Measurements from ENCODE around the gene BPIFB4. TPM values are rescaled to one million over a fixed set of nuclear protein-coding genes. Genes with fewer than 3 reads are reported as not detected.

BPIFB4 gene
- polyA plus RNA-seq, 1 of the 3 experiments (the other 2 are of a cell fraction): not detected

DNA sequence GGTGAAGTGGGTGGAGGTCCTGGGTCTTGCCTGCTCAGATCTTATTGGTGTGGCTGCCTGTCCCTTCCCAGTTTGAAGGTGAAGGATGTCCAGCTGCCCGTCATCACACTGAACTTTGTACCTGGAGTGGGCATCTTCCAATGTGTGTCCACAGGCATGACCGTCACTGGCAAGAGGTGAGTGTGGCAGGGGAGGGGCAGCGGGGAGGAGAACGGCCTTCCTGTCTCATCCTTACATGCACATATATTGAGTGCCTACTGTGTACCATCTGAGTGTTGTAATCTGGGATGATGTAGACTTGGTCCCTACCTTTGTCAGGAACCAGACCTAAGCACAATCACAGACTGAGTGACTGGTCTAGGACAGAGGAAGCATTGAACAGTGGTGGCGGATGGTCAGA is 45.3 kb upstream of the BPIFB4 start:
- ChIA-PET CTCF (no interaction called here), POLR2A (no interaction called here)
- 17% methylated on average over 5 of the region's 5 CpGs for WGBS (ENCODE audit: low lambda C conversion rate)
- Histone ChIP-seq H3K4me1 (ENCODE audit: control insufficient read depth in 1 of 2, insufficient read depth in 2 of 2, low read depth in 1 of 2, low read length in 1 of 2) (no peaks in the 10 kb centered on the region), H3K4me3 (ENCODE audit: low read depth in 2 of 2, low read length in 1 of 2) (no peak overlapping the region), H3K9me2 (no peaks in the 10 kb centered on the region), H3K9ac (no peak overlapping the region), H2AFZ (ENCODE audit: low read depth) (no peak overlapping the region), H3K36me3 (replicated peaks in 1 of 2; ENCODE audit: control insufficient read depth in 1 of 2, insufficient read depth in 2 of 2, low read length in 1 of 2) (no peaks in the 10 kb centered on the region), H3K27ac (ENCODE audit: low read depth in 2 of 2, low read length in 1 of 2) (no peak overlapping the region), H4K20me1 (ENCODE audit: insufficient read depth) (no peaks in the 10 kb centered on the region), H3F3A (replicated peaks; ENCODE audit: insufficient read depth) (no peaks in the 10 kb centered on the region), H3K79me2 (ENCODE audit: insufficient read depth) (no peaks in the 10 kb centered on the region), H3K27me3 (ENCODE audit: insufficient read depth) (peaks cover 6% of the 10 kb centered on the region; the same call in 1 of the 2 replicates), H3K4me2 (no peak overlapping the region), H3K9me3 (no peaks in the 10 kb centered on the region)
- no peak for DNase-seq
- TF ChIP-seq, protein P1, sequence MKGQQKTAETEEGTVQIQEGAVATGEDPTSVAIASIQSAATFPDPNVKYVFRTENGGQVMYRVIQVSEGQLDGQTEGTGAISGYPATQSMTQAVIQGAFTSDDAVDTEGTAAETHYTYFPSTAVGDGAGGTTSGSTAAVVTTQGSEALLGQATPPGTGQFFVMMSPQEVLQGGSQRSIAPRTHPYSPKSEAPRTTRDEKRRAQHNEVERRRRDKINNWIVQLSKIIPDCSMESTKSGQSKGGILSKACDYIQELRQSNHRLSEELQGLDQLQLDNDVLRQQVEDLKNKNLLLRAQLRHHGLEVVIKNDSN (IDR thresholded peaks at IDR 0.05; ENCODE audit: borderline replicate concordance, low read depth): no peak
- TF ChIP-seq, protein P2, sequence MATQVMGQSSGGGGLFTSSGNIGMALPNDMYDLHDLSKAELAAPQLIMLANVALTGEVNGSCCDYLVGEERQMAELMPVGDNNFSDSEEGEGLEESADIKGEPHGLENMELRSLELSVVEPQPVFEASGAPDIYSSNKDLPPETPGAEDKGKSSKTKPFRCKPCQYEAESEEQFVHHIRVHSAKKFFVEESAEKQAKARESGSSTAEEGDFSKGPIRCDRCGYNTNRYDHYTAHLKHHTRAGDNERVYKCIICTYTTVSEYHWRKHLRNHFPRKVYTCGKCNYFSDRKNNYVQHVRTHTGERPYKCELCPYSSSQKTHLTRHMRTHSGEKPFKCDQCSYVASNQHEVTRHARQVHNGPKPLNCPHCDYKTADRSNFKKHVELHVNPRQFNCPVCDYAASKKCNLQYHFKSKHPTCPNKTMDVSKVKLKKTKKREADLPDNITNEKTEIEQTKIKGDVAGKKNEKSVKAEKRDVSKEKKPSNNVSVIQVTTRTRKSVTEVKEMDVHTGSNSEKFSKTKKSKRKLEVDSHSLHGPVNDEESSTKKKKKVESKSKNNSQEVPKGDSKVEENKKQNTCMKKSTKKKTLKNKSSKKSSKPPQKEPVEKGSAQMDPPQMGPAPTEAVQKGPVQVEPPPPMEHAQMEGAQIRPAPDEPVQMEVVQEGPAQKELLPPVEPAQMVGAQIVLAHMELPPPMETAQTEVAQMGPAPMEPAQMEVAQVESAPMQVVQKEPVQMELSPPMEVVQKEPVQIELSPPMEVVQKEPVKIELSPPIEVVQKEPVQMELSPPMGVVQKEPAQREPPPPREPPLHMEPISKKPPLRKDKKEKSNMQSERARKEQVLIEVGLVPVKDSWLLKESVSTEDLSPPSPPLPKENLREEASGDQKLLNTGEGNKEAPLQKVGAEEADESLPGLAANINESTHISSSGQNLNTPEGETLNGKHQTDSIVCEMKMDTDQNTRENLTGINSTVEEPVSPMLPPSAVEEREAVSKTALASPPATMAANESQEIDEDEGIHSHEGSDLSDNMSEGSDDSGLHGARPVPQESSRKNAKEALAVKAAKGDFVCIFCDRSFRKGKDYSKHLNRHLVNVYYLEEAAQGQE (IDR thresholded peaks at IDR 0.05; ENCODE audit: low read depth, low read length): no peak
- TF ChIP-seq NRF1 (IDR thresholded peaks at IDR 0.05; ENCODE audit: low read depth, low read length): no peak
- TF ChIP-seq RXRA (IDR thresholded peaks at IDR 0.05; ENCODE audit: borderline replicate concordance, low read depth): no peak
- no peak for TF ChIP-seq RFX5 (IDR thresholded peaks at IDR 0.05; ENCODE audit: low read length)
- no peak for TF ChIP-seq FOXM1 (IDR thresholded peaks at IDR 0.05; ENCODE audit: low read depth)

DNA sequence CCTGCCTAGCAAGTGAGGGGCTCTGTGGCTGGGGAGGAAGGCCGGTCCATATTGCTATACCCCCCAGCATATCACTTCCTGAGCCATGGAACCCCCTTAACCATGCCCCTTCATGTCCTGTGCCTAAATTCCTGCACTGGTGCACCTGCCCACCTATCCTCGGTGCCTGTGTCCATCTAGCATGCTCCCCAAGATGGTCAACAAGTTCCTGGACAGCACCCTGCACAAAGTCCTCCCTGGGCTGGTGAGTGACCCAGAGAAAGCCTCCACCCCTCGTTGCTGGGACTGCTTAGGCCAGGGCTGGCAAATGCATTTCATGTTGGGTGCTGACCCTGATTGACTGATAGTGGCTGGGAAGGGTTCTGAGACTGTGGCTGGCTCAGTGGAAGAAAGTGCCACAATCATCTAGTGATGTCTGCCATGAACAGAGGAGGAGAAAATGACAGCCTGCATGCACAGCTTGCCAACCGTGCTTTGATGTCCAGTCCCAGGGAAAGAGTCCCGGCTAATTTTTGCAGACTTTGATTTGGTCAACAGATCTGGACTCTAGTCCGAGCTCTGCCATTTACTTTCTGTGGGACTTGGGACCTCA is 44.4 kb upstream of the BPIFB4 start:
- Histone ChIP-seq H3K27me3 (ENCODE audit: insufficient read depth) (peaks cover 5% of the 10 kb centered on the region; the same call in 1 of the 2 replicates), H3K36me3 (replicated peaks in 1 of 2; ENCODE audit: control insufficient read depth in 1 of 2, insufficient read depth in 2 of 2, low read length in 1 of 2) (no peaks in the 10 kb centered on the region), H3K4me3 (ENCODE audit: low read depth in 2 of 2, low read length in 1 of 2) (no peak overlapping the region), H4K20me1 (ENCODE audit: insufficient read depth) (no peaks in the 10 kb centered on the region), H3K9me3 (no peaks in the 10 kb centered on the region), H3K79me2 (ENCODE audit: insufficient read depth) (no peaks in the 10 kb centered on the region), H3K4me1 (ENCODE audit: control insufficient read depth in 1 of 2, insufficient read depth in 2 of 2, low read depth in 1 of 2, low read length in 1 of 2) (no peaks in the 10 kb centered on the region), H3K9me2 (no peaks in the 10 kb centered on the region), H3K4me2 (no peak overlapping the region), H2AFZ (ENCODE audit: low read depth) (no peak overlapping the region), H3F3A (replicated peaks; ENCODE audit: insufficient read depth) (no peaks in the 10 kb centered on the region), H3K9ac (no peak overlapping the region), H3K27ac (ENCODE audit: low read depth in 2 of 2, low read length in 1 of 2) (no peak overlapping the region)
- ChIA-PET POLR2A (no interaction called here), CTCF (interaction anchor here (1.2 kb wide), 1 partner anchor 16 kb away, joined by 3 read pairs; no protein-coding TSS in a partner anchor)
- DNase-seq: no peak
- 2% methylated on average over 6 of the region's 6 CpGs for WGBS (ENCODE audit: low lambda C conversion rate)
- TF ChIP-seq TEAD4 (IDR thresholded peaks at IDR 0.05; ENCODE audit: borderline replicate concordance, insufficient read depth): no peak
- TF ChIP-seq MEF2A (IDR thresholded peaks at IDR 0.05; ENCODE audit: borderline replicate concordance, low read depth): no peak
- no peak for TF ChIP-seq RCOR1 (IDR thresholded peaks at IDR 0.05; ENCODE audit: low read length)
- TF ChIP-seq, protein P3, sequence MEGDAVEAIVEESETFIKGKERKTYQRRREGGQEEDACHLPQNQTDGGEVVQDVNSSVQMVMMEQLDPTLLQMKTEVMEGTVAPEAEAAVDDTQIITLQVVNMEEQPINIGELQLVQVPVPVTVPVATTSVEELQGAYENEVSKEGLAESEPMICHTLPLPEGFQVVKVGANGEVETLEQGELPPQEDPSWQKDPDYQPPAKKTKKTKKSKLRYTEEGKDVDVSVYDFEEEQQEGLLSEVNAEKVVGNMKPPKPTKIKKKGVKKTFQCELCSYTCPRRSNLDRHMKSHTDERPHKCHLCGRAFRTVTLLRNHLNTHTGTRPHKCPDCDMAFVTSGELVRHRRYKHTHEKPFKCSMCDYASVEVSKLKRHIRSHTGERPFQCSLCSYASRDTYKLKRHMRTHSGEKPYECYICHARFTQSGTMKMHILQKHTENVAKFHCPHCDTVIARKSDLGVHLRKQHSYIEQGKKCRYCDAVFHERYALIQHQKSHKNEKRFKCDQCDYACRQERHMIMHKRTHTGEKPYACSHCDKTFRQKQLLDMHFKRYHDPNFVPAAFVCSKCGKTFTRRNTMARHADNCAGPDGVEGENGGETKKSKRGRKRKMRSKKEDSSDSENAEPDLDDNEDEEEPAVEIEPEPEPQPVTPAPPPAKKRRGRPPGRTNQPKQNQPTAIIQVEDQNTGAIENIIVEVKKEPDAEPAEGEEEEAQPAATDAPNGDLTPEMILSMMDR (IDR thresholded peaks at IDR 0.05): no peak
- TF ChIP-seq ELF1 (IDR thresholded peaks at IDR 0.05): no peak
- TF ChIP-seq MXI1 (IDR thresholded peaks at IDR 0.05; ENCODE audit: low read depth, low read length): no peak
- no peak for TF ChIP-seq RAD21 (IDR thresholded peaks at IDR 0.05; ENCODE audit: low read length)
- TF ChIP-seq EZH2phosphoT487 (IDR thresholded peaks at IDR 0.05; ENCODE audit: borderline replicate concordance, low read depth): no peak
- TF ChIP-seq GATA2 (CRISPR knock-in tag; IDR thresholded peaks at IDR 0.05): no peak
- TF ChIP-seq, protein P4, sequence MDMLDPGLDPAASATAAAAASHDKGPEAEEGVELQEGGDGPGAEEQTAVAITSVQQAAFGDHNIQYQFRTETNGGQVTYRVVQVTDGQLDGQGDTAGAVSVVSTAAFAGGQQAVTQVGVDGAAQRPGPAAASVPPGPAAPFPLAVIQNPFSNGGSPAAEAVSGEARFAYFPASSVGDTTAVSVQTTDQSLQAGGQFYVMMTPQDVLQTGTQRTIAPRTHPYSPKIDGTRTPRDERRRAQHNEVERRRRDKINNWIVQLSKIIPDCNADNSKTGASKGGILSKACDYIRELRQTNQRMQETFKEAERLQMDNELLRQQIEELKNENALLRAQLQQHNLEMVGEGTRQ (IDR thresholded peaks at IDR 0.05; ENCODE audit: borderline replicate concordance, low read depth, low read length): no peak
- no peak for TF ChIP-seq NRF1 (IDR thresholded peaks at IDR 0.05; ENCODE audit: low read depth, low read length)
- no peak for TF ChIP-seq TAF1 (IDR thresholded peaks at IDR 0.05; ENCODE audit: borderline replicate concordance, low read depth, low read length)
- TF ChIP-seq EP300 (IDR thresholded peaks at IDR 0.05; ENCODE audit: borderline replicate concordance in 1 of 2, low read depth in 1 of 2, low read length in 1 of 2): no peak
